HG03135 (cell line): ENCODE results near the gene NKIRAS1.
A peak's percentile ranks its signal among the peaks of the same experiment; 100 is the strongest.

Experiments
- ATAC-seq: cut with Tn5 transposase; IDR thresholded peaks from one replicate; pipeline ENCODE4 v1.9.1; 2021; ENCODE audit warnings: mild to moderate bottlenecking, moderate library complexity; ENCODE audit not compliant: unreplicated experiment

NKIRAS1 gene

GRCh38 chr3:23916886-23917678 is at the start of gene NKIRAS1, which contains the start of gene RPL15:
Gene NKIRAS1 (minus strand): TSS chr3:23916990. CDS start chr3:23910904, 6,086 bp downstream.
Gene RPL15 (plus strand): TSS chr3:23917132. CDS start chr3:23917860, 728 bp downstream.
- peak; percentile 96 for ATAC-seq

DNA sequence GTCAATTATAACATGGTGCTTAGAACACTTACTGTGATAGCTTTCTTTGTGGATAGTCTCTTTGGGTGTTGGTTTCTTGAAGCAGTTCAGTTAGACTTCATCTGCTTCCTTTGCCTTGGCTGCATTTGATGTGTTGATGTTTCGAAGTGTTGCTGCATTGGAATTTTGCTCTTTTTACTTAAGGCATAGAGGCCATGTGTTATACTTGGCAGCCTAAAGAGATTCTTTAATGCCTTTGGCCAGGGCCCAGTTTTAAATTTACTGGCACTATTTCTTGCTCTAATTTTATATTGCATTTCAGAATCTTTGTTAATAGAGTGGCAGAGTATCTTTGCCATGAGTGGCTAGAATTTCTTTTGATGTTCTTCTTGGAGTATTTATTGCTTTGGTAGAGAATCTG is 49.5 kb upstream of the NKIRAS1 start:
- ATAC-seq = no peak

DNA sequence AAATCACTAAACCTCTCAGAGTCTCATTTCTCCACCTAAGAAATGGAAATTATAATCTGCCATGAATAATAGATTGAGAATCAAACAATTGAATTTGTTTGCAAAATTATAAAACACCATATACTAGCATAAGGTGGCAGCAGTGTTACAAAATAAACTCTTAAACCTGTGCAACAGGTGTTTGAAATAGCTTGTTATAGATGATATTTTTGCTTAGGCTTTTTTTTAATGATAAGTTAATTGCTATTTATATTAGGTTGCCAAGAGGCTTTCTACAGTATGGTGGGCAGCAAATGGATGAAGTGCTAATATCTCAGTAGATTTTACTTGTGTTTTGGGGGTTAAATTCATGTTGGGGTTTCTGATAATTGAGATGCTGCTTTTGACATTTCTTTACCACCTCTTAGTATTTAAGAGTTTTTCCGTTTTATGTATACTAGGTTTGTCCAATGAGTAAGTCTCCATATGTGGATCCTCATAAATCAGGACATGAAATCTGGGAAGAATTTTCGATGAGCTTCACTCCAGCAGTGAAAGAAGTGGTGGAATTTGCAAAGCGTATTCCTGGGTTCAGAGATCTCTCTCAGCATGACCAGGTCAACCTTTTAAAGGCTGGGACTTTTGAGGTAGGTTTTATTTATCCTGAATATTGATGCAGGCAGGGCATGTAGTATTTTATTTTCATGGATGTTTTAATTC is 47.9 kb upstream of the NKIRAS1 start:
- no peak for ATAC-seq

GRCh38 chr3:23961913-23962312 is 45.1 kb upstream of the NKIRAS1 start:
- no peak for ATAC-seq

DNA sequence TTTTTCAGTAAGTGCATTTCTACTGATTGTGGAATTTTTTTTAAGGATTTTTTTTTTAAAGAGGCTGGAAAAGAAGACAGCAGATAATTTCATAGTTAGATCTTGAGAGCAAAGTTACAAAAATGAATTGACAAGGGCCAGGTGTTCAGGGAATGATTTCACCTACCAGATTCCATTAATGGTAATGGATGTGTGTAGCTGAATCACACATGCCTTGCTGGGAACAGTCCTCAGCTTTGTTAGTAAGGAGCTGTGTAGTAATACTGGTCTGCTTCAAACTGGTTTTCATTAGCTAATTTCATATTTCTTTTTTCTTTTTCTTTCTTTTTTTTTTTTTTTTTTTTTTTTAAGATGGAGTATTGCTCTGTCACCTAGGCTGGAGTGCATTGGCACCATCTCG is 44.3 kb upstream of the NKIRAS1 start:
- ATAC-seq = no peak

- ATAC-seq = no peak
Measured at GRCh38 chr3:23960649-23961048, 43.9 kb upstream of the NKIRAS1 start.

DNA sequence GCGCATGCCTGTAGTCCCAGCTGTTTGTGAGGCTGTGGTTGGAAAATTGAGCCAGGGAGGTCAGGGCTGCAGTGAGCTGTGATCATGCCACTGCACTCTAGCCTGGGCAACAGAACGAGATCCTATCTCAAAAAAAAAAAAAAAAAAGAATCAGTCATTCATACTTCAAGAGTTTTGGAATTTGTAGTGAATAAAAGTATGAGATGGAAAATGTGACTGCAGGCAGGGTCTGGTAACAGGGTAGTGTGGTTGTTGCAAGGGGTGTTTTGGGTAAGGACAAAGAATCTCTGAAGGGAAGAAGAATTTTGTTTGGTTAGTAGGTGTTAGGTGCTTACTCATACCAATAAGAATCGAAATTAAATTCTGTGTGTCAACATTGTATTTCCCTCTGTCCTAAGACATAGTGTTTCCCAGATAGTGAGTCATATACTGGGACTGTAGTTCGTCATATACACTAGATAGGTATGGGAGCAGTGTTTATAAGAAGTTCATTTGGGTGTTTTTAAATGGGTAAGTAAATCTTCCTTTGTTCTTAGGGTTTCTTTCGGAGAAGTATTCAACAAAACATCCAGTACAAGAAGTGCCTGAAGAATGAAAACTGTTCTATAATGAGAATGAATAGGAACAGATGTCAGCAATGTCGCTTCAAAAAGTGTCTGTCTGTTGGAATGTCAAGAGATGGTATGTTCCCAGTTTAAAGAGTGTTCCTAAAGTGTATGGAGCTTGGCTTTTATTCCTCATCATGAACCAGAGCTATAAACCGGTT is 42.5 kb upstream of the NKIRAS1 start:
- no peak for ATAC-seq

DNA sequence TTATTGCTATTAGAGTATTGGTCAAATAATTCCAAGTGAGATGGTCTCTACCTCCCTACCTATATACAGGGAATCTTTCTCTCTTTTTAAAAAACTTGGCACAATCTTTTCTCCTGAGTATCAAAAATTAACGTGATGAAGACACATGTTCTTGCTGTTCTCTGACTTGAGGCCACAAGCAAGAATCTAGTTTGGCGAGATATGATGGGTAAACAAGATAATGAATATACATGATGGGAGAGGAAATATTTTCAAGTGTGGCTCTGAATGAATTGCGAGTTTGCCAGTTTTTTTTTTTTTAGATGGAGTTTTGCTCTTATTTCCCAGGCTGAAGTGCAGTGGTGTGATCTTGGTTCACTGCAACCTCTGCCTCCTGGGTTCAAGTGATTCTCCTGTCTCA is 39.9 kb upstream of the NKIRAS1 start:
- no peak for ATAC-seq

- ATAC-seq = no peak
Measured at GRCh38 chr3:23954144-23954543, 37.4 kb upstream of the NKIRAS1 start.

DNA sequence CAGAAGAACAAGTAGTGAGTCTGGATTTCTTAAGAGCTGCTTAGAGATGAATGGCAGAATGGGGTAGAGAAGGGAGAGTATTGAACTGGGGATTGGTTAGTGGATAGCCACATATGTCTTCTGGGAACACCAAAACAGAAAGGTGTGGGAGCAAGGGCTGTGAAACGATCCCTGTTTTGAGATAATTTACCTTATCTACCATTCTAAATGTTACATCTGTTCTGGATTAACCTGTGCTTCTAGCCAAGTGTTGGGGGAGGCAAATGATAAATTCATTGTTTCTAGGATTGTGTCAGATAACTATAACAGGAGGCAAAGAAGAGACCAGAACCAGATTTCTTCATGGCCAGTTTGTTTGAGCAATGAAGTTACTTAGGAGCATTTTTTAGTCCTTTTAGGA is 36.7 kb upstream of the NKIRAS1 start:
- no peak for ATAC-seq

DNA sequence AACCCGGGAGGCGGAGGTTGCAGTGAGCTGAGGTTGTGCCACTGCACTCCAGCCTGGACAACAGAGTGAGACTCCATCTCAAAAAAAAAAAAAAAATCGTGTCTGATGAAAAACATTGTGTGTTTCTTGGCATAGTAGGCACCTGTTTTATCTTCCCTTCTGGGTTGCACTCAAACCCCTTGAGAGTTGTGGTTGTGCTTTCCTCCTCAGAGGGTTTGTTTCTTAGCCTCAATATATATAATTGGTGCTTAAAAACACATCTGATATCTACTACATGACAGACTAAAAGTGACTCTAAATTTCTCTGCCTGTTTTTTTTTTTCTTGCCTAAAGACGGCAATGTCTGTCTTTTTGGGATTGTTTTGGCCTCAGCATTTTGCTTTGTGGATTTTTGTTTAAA is 35.9 kb upstream of the NKIRAS1 start:
- ATAC-seq = peak; percentile 44

DNA sequence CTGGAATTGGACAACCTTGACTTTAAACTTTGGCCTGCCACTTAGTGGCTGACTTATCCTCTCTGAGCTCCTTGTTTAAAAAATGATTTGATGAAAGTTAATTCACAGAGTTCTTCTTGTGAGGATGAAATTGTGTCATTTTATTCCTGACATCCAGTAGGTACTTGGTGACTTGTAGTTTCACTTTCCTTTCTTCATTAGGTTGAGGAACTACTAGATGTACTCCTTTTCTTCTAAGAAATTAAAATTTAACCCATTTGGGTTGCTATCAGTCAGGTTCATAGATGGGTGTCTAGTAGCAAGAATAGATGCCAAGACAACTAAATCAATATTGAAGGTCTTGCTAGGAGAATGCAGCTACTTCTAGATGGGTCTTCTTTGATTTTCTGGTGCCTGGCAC is 33.5 kb upstream of the NKIRAS1 start:
- ATAC-seq = peak; percentile 40

- peak; percentile 14 for ATAC-seq
Measured at GRCh38 chr3:23949784-23950183, 33.0 kb upstream of the NKIRAS1 start.

DNA sequence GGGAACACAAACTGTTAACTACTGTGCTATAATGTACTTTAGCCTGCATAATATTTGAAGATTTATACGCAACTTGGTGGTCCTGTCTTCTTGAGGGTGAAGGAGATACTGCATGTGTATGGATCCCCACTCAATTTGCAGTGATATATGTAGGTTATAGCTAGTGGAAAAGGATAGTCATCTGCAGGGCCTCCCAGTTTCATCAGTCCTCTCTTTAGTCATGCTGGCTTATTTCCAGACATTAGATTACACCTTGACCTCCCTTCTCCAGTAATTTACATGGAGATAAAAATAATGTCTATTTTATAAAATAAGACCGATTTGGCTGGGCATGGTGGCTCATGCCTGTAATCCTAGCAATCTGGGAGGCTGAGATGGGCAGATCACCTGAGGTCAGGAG is 32.0 kb upstream of the NKIRAS1 start:
- no peak for ATAC-seq

DNA sequence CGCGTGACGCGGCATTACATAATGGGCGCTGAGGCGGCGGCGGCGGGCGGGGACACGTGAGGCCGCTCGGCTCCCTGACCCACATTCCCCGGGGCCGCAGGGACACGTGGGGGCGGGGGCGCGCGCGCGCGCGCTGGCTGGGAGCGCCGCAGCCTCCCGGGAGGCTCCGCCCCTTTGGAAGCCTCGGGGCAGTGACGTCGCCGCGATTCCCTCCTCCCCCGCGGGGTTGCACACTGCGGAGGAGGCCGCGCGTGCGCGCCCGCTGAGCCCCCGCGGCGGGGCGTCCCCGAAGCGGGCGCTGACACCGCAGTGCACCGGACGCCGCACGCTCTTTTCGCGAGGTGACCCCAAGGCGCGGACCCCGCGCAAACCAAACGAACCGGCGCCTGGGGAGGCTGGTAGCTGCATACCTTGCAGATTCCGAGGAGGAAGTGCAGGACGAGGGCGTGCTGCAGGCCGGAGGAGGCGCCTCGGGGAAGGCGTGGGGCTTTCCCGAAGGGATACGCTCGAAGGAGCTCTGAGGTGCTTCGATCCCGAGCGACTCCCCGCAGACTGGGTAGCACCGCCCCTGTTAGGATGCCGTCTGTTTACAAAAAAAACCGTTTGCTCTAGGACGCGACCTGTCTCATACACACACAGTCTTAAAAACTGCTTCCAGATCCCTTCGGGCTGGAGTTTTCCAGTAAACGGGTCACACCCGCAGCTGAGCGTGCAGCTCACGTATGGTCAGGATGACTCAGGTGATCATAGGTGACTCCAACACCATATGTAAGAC is 29.3 kb upstream of the NKIRAS1 start:
- ATAC-seq = peak; percentile 78

- ATAC-seq = no peak
Measured at GRCh38 chr3:23945663-23945912, 28.8 kb upstream of the NKIRAS1 start.

- ATAC-seq = peak; percentile 55
Measured at GRCh38 chr3:23944861-23945662, 28.3 kb upstream of the NKIRAS1 start, which contains the start of gene NR1D2. Gene NR1D2 (plus strand): TSS chr3:23945286. CDS start chr3:23945579, 293 bp downstream.

- ATAC-seq = no peak
Measured at GRCh38 chr3:23944007-23944783, 27.4 kb upstream of the NKIRAS1 start.

DNA sequence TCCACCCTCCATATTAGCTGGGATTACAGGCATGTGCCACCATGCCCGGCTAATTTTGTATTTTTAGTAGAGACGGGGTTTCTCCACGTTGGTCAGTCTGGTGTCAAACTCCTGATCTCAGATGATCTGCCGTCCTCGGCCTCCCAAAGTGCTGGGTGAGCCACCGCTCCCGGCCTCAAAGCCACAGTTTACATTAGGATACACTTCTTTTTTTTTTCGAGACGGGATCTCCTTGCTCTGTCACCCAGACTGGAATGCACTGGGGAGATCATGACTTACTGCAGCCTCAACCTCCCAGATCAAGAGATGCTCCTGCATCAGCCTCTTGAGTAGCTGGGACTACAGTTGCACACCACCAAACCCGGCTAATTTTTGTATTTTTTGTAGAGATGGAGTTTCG is 25.8 kb upstream of the NKIRAS1 start:
- no peak for ATAC-seq
